Vagina (tissue), 2 donors: ENCODE measurements around the gene PPL. TPM values are rescaled to one million over a fixed set of nuclear protein-coding genes. Genes with fewer than 3 reads are reported as not detected.
"Not testable (repeated sequence)": the region's sequence is repeated elsewhere in the genome, so short reads cannot be mapped to it uniquely, and the experiment has no call there.

Source experiments
- DNase-seq, 2 donors: peaks; one replicate each; pipeline ENCODE4 v3.0.0-alpha.2; 2017; ENCODE audit errors: extremely low spot score in 2 of 2
- H3K27ac ChIP-seq: fragments of 200-600 bp; sonication (generic); one replicate; pipeline ENCODE4 v1.5.1; 2019
- H3K27me3 ChIP-seq: fragments of 200-600 bp; sonication (generic); one replicate; pipeline ENCODE4 v1.5.1; 2019
- H3K36me3 ChIP-seq, 2 donors: fragments of 200-600 bp; sonication (generic); one replicate each; pipeline ENCODE4 v1.5.1; 2017 to 2019
- H3K4me1 ChIP-seq: fragments of 200-600 bp; sonication (generic); one replicate; pipeline ENCODE4 v1.5.1; 2019
- H3K4me3 ChIP-seq, 2 donors: fragments of 200-600 bp; sonication (generic); 1 replicate in 1 of 2; 2 replicates in 1 of 2; pipeline ENCODE4 v1.5.1; 2016 to 2019
- H3K9me3 ChIP-seq: fragments of 200-600 bp; sonication (generic); one replicate; pipeline ENCODE4 v1.5.1; 2019
- POLR2A ChIP-seq, 2 donors: fragments of 450-650 bp; IDR thresholded peaks; one replicate each; pipeline ENCODE4 v1.6.1; 2017; ENCODE audit warnings: antibody characterized with exemption in 2 of 2, mild to moderate bottlenecking in 2 of 2, moderate library complexity in 2 of 2
- POLR2AphosphoS5 ChIP-seq, 2 donors: sonication (generic); formaldehyde crosslinking; IDR thresholded peaks; one replicate each; pipeline ENCODE4 v1.9.0; 2017; ENCODE audit warnings: antibody characterized with exemption in 2 of 2, mild to moderate bottlenecking in 2 of 2, low read depth in 1 of 2; ENCODE audit not compliant: insufficient read depth in 1 of 2
- intact Hi-C: fragments of 100-400 bp; cut with DNase I; formaldehyde crosslinking; loops from one replicate; pipeline ENCODE4 v1.15.1; 2023
- total RNA-seq: library from RNA; depleted of rRNA; stranded (reverse); fragments of >200 nt; gene quantifications from one replicate; pipeline ENCODE4 v1.2.3, GENCODE V29; 2016
- TF ChIP-seq, protein P1 (sequence below), 3 experiments: fragments of 450-650 bp in 2 of 3; fragments of 200-600 bp in 1 of 3; sonication (generic) in 1 of 3; IDR thresholded peaks; one replicate each; pipeline ENCODE4 v1.5.1; 2017 to 2019; ENCODE audit warnings: antibody characterized with exemption in 3 of 3, mild to moderate bottlenecking in 2 of 3, moderate library complexity in 2 of 3

The PPL gene
- total RNA-seq, 1 donor from 2014 or later = 391 TPM

DNA sequence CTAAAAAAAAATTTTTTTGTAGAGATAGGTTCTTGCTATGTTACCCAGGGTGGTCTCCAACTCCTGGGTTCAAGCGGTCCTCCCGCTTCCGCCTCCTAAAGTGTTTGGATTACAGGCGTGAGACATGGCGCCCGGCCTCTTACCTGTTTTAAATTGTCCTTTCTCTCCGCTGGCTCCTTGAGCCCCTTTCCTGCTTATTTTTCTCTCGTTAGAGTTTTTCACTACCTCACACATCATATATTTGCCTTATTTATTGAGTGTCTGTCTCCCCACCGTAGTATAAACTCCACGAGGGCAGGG, 20.4 kb upstream of the PPL start:
- H3K27ac ChIP-seq = peak overlapping the region; percentile 73
- intact Hi-C loops = loop anchor here (2.0 kb wide), 1 partner anchor 111 kb away; the partner anchor contains the start of genes GLYR1 and UBN1
- peaks cover 8% of the 10 kb centered on the region for H3K4me1 ChIP-seq
- H3K27me3 ChIP-seq = no peaks in the 10 kb centered on the region
- TF ChIP-seq, protein P1, sequence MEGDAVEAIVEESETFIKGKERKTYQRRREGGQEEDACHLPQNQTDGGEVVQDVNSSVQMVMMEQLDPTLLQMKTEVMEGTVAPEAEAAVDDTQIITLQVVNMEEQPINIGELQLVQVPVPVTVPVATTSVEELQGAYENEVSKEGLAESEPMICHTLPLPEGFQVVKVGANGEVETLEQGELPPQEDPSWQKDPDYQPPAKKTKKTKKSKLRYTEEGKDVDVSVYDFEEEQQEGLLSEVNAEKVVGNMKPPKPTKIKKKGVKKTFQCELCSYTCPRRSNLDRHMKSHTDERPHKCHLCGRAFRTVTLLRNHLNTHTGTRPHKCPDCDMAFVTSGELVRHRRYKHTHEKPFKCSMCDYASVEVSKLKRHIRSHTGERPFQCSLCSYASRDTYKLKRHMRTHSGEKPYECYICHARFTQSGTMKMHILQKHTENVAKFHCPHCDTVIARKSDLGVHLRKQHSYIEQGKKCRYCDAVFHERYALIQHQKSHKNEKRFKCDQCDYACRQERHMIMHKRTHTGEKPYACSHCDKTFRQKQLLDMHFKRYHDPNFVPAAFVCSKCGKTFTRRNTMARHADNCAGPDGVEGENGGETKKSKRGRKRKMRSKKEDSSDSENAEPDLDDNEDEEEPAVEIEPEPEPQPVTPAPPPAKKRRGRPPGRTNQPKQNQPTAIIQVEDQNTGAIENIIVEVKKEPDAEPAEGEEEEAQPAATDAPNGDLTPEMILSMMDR (IDR thresholded peaks at IDR 0.05) = no peak
- TF ChIP-seq POLR2AphosphoS5 (IDR thresholded peaks at IDR 0.05; ENCODE audit: insufficient read depth in 1 of 2, low read depth in 1 of 2) (no peak), POLR2A (IDR thresholded peaks at IDR 0.05) (no peak)
- H3K9me3 ChIP-seq = no peaks in the 10 kb centered on the region
- peak overlapping the region; percentile 52 to 59 for H3K4me3 ChIP-seq
- no peak for DNase-seq
- H3K36me3 ChIP-seq = no peaks in the 10 kb centered on the region

DNA sequence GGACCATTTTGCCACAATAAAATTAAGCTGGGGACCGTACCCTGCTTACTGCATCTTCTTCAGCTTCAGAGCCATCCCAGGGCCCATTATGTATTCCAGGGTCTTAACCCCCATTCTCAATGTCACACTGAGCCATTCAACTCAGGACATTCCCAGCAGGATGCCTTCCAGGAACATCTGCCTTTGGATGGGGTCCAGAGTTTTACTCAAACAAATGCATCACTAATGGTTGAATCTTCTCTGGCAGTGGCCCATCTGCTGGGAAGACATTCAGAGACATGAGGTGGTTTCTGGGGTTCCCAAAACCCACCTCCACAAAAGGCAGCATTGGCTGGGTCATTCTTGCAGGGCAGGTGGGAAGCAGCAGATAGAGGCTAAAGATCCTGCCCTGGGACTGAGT, 17.8 kb upstream of the PPL start:
- DNase-seq = no peak
- H3K27me3 ChIP-seq = no peaks in the 10 kb centered on the region
- peaks cover 8% of the 10 kb centered on the region for H3K4me1 ChIP-seq
- no peaks in the 10 kb centered on the region for H3K36me3 ChIP-seq
- intact Hi-C loops = no loop called here
- TF ChIP-seq POLR2A (IDR thresholded peaks at IDR 0.05) = no peak
- TF ChIP-seq, protein P1 (IDR thresholded peaks at IDR 0.05) = no peak
- no peak for TF ChIP-seq POLR2AphosphoS5 (IDR thresholded peaks at IDR 0.05; ENCODE audit: insufficient read depth in 1 of 2, low read depth in 1 of 2)
- H3K27ac ChIP-seq = no peak overlapping the region
- H3K4me3 ChIP-seq = no peak overlapping the region
- no peaks in the 10 kb centered on the region for H3K9me3 ChIP-seq

DNA sequence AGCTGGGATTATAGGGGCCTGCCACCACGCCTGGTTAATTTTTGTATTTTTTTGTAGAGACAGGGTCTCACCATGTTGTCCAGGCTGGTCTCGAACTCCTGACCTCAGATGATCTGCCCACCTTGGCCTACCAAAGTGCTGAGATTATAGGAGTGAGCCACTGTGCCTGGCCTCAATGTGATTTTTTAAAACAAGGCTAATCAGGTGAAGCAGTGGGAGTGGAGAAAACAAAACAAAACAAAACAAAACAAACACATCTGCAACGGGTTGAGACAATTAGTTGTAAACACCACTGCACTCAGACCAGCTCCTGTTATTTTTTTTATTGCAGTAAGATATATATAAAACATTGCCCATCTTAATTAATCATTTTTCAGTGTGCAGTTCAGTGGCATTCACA, 14.6 kb upstream of the PPL start:
- H3K36me3 ChIP-seq, H3K27me3 ChIP-seq, H3K4me1 ChIP-seq, H3K9me3 ChIP-seq, H3K4me3 ChIP-seq, H3K27ac ChIP-seq, intact Hi-C loops, DNase-seq: not testable (repeated sequence)

DNA sequence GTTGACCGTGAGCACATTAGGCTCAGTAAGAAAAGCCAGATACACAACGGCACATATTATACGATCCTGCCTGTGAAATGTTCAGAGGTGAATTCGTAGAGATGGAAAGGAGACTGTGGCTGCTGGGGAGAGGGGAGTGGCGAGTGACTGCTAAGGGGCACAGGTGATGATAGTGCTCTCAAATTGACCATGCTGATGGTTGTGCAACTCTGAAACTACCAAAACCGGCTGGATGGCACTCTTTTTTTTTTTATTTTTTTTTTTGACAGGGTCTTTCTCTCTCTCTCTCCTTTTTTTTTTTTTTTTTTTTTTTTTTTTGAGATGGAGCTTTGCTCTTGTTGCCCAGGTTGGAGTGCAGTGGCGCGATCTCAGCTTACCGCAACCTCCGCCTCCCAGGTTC, 13.0 kb upstream of the PPL start:
- TF ChIP-seq POLR2A (IDR thresholded peaks at IDR 0.05) (no peak), POLR2AphosphoS5 (IDR thresholded peaks at IDR 0.05; ENCODE audit: insufficient read depth in 1 of 2, low read depth in 1 of 2) (no peak)
- TF ChIP-seq, protein P1 (IDR thresholded peaks at IDR 0.05) = no peak
- H3K4me1 ChIP-seq = peaks cover 26% of the 10 kb centered on the region
- no peak for DNase-seq
- no peaks in the 10 kb centered on the region for H3K9me3 ChIP-seq
- intact Hi-C loops = no loop called here
- no peaks in the 10 kb centered on the region for H3K27me3 ChIP-seq
- H3K27ac ChIP-seq = no peak overlapping the region
- H3K36me3 ChIP-seq = no peaks in the 10 kb centered on the region
- H3K4me3 ChIP-seq = no peak overlapping the region

DNA sequence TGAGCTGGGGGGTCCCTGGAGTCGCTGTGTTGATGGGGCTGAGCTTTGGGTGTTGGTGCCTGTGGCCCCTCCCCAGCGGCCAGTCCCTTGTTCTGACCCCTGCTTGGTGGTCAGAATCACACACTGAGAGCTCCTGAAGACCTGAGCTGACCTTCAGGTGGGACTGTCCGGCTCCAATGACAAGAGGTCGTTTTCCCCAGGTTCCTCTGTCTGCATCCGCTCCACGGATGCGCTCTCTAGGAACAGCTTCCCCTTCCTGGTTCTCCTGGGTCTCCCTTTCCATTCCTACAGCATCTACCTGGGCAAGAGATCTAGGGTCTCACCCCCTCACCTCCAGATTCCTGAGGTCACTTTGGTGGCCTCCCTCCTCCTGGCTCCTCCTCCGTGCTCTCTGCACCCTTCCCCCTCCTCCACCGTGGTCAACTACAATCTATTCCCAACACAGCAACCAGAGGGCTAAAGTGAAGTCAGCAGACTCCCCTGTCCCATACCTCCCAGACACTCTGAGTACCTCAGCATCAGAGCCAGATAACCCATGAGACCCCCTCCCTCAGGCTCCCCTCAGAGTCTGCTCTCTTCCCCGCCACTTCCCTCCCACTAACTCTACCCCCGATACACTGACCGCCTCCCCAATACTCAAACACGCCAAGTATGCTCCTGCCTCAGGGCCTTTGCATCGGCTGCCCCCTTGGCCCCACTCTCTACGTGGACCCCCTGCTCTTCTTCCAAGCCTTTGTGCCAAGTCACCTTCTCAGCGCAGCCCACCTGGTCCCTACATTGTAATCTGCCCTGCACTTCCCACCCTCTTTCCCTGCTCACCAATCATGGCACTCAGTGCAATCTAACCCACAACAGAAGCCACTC, 12.2 kb upstream of the PPL start:
- Histone ChIP-seq H3K27ac (no peak overlapping the region), H3K4me3 (no peak overlapping the region), H3K4me1 (peaks cover 34% of the 10 kb centered on the region), H3K9me3 (no peaks in the 10 kb centered on the region), H3K27me3 (no peaks in the 10 kb centered on the region), H3K36me3 (no peaks in the 10 kb centered on the region)
- TF ChIP-seq POLR2A (IDR thresholded peaks at IDR 0.05) = no peak
- TF ChIP-seq, protein P1 (IDR thresholded peaks at IDR 0.05) = no peak
- no peak for TF ChIP-seq POLR2AphosphoS5 (IDR thresholded peaks at IDR 0.05; ENCODE audit: insufficient read depth in 1 of 2, low read depth in 1 of 2)
- no peak for DNase-seq
- intact Hi-C loops = no loop called here
